Measurements from ENCODE around the gene BNIP3. TPM values are rescaled to one million over a fixed set of nuclear protein-coding genes. Genes with fewer than 3 reads are reported as not detected.

The BNIP3 gene
- total RNA-seq, 6 donors from 2014 or later = 34.6 to 114 (median 51.9) TPM

GRCh38 chr10:132010483-132010882 is 28.8 kb upstream of the BNIP3 start:
- Histone ChIP-seq H3K9me3 (no peaks in the 10 kb centered on the region), H3K27me3 (no peaks in the 10 kb centered on the region), H3K4me1 (peaks cover 0 to under 1% (median 0%) of the 10 kb centered on the region in 4 donors), H3K27ac (no peak overlapping the region), H3K36me3 (no peaks in the 10 kb centered on the region), H3K4me3 (no peak overlapping the region)
- 78% methylated on average over 2 of the region's 2 CpGs for WGBS, 2 donors
- TF ChIP-seq EP300 (IDR thresholded peaks at IDR 0.05) (no peak), CTCF (IDR thresholded peaks at IDR 0.05) (no peak), POLR2A (IDR thresholded peaks at IDR 0.05) (no peak)
- DNase-seq = no peak
- ATAC-seq (ENCODE audit: low FRiP score in 2 of 2) = no peak

- ATAC-seq (ENCODE audit: low FRiP score in 2 of 2) (no peak), DNase-seq (no peak)
- Histone ChIP-seq H3K4me1 (no peaks in the 10 kb centered on the region), H3K27me3 (no peaks in the 10 kb centered on the region), H3K36me3 (no peaks in the 10 kb centered on the region), H3K4me3 (no peak overlapping the region), H3K9me3 (no peaks in the 10 kb centered on the region), H3K27ac (no peak overlapping the region)
- no peak for TF ChIP-seq EP300 (IDR thresholded peaks at IDR 0.05)
- no peak for TF ChIP-seq CTCF (IDR thresholded peaks at IDR 0.05)
- TF ChIP-seq POLR2A (IDR thresholded peaks at IDR 0.05) = no peak
- no peak for TF ChIP-seq POLR2AphosphoS5 (IDR thresholded peaks at IDR 0.05)
- WGBS, 2 donors = 43 to 47% methylated on average over 3 of the region's 3 CpGs
Observed at GRCh38 chr10:132009575-132009974, 27.9 kb upstream of the BNIP3 start.

DNA sequence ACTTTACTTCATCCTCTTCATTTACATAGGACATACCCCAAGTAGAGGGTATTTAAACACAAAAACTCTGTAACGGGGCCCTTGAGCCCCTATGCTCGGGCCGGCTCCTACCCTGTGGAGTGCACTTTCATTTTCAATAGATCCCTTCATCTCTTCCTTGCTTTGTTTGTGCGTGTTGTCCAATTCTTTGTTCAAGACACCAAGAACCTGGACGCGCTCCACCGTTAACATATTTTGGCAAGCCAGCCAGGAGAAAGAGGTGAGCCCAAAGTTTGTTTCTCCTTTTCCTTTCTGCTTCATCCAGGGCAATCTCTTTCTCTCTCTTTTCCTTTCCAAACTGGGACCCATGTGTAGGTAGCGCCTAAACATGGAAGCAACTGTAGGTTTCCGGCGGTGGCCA is 26.0 kb upstream of the BNIP3 start:
- no peaks in the 10 kb centered on the region for H3K27me3 ChIP-seq
- ATAC-seq (ENCODE audit: low FRiP score in 2 of 2) (no peak), DNase-seq (no peak)
- no peak overlapping the region for H3K27ac ChIP-seq
- TF ChIP-seq POLR2A (IDR thresholded peaks at IDR 0.05) (no peak), POLR2AphosphoS5 (IDR thresholded peaks at IDR 0.05) (no peak), EP300 (IDR thresholded peaks at IDR 0.05) (no peak), CTCF (IDR thresholded peaks at IDR 0.05) (no peak)
- no peaks in the 10 kb centered on the region for H3K9me3 ChIP-seq
- H3K36me3 ChIP-seq = no peaks in the 10 kb centered on the region
- no peaks in the 10 kb centered on the region for H3K4me1 ChIP-seq
- H3K4me3 ChIP-seq = no peak overlapping the region
- 78% methylated on average over 10 of the region's 10 CpGs for WGBS, 2 donors

DNA sequence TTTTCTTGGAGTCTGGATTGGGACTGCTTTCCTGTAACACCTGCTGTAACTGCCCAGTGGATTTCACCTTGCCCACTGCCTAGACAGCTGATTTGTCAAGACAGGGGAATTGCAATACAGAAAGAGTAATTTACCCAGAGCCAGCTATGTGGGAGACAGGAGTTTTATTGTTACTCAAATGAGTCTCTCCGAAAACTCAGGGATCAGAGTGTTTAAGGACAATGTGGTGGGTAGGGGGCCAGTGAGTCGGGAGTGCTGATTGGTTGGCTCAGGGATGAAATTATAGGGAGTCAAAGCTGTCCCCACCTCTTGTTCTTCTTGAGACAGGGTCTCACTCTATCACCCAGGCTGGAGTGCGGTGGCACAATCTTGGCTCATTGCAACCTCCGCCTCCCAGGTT is 25.2 kb upstream of the BNIP3 start:
- DNase-seq = no peak
- H3K36me3 ChIP-seq = no peaks in the 10 kb centered on the region
- H3K27me3 ChIP-seq = no peaks in the 10 kb centered on the region

More for the DNA sequence above, 25.2 kb upstream of the BNIP3 start:
- Histone ChIP-seq H3K4me1 (no peaks in the 10 kb centered on the region), H3K9me3 (no peaks in the 10 kb centered on the region), H3K27ac (no peak overlapping the region), H3K4me3 (no peak overlapping the region)
- ATAC-seq (ENCODE audit: low FRiP score in 2 of 2) = no peak
- WGBS, 2 donors = 89 to 96% methylated on average over 4 of the region's 4 CpGs
- TF ChIP-seq CTCF (IDR thresholded peaks at IDR 0.05) = no peak
- TF ChIP-seq POLR2A (IDR thresholded peaks at IDR 0.05) = no peak
- no peak for TF ChIP-seq POLR2AphosphoS5 (IDR thresholded peaks at IDR 0.05)
- TF ChIP-seq EP300 (IDR thresholded peaks at IDR 0.05) = no peak

Measured in upper lobe of left lung (tissue), 6 donors.